Right renal pelvis (tissue), 4 donors: ENCODE measurements around the gene EXOC2. TPM values are rescaled to one million over a fixed set of nuclear protein-coding genes. Genes with fewer than 3 reads are reported as not detected.

ENCODE experiments used
- DNase-seq, 4 donors: peaks; one replicate each; pipeline ENCODE4 v3.0.0-alpha.2; 2013; ENCODE audit warnings: low read depth in 4 of 4, low spot score in 3 of 4, missing footprints in 1 of 4
- polyA plus RNA-seq, 4 donors: library from polyadenylated mRNA; unstranded; fragments of 120-200 nt; gene quantifications; one replicate each; pipeline ENCODE4 v1.2.1, GENCODE V29; 2013; ENCODE audit not compliant: insufficient read length in 4 of 4

EXOC2 gene
- polyA plus RNA-seq, 4 donors, result 22.3 to 26.1 (median 24.8) TPM

DNA sequence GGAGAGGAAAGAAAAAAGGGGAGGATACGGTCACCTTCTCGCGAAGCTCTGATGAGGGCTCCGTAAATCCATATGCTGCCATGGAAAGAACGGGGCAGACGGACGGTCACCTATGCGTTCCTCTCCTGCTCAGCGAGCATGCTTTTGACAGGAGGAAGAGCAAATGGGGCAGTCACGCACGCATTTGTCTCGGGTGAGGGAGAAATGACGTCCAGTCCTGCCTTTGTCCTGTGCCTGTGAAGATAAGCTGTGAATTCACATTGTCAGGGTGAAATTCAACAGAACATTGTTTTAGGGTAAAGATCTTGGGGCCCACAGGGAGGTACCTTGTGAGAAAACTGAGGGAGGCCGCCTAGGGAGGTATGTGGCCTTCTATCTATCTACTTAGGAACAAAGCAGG lies 217.6 kb downstream of the EXOC2 start:
- no peak for DNase-seq

GRCh38 chr6:474453-475185 lies 218.3 kb downstream of the EXOC2 start:
- no peak for DNase-seq

GRCh38 chr6:473768-474452 lies 219.0 kb downstream of the EXOC2 start:
- DNase-seq, result no peak

DNA sequence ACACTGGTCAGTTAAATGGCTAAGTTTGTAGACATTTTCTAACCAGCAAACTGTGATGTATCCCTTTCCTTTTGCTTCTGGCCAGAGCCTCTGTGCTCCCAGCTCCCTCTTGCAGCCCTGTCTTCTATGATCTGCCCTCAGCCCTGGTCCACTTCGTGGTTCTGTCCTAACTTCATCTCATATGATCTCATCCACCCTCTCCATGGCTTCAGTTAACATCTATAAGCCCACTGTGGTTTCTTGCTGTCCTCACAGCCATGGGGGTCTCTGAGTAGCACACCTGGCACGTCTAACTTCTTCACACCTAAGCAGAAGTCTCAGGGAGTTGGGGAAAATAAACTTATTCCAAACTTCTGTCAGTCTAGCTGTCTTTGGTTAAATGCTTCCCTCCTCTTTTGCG lies 219.6 kb downstream of the EXOC2 start:
- DNase-seq, result no peak

- no peak for DNase-seq
Observed at GRCh38 chr6:470901-471448, 222.0 kb downstream of the EXOC2 start.

DNA sequence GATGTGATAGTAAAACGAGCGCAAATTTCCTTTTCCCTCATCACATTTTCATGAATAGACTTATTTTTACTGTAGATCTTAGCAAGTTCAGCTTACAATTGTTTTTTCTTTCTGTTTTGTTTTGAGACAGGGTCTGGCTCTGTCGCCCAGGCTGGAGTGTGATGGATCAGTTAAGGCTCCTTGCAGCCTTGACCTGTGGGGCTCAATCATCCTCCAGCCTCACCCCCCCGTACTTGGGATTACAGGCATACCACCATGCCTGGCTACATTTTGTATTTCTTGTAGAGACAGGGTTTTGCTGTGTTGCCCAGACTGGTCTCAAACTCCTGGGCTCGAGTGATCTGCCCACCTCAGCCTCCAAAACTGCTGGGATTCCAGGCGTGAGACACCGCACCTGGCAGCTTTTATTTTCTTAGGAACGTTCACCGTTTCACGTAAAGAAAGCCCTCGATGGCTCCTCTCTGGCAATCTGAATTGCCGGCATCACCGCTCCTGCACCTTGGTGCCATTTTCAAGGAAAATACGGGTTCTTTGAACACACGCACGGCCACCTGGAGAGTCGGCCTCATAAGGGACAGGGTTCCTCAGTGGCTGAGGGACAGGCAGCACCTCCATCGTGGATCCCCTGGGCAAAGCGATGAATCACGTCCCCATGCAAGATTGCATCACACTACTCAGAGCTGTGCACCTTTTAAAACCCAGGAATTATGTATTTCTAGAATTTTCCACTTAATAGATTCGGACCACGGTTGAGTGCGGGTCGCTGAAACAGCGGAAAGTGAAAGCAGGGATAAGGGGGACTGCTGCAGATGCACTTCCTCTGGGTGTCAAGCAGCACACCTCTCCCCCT lies 222.7 kb downstream of the EXOC2 start:
- DNase-seq, result no peak

DNA sequence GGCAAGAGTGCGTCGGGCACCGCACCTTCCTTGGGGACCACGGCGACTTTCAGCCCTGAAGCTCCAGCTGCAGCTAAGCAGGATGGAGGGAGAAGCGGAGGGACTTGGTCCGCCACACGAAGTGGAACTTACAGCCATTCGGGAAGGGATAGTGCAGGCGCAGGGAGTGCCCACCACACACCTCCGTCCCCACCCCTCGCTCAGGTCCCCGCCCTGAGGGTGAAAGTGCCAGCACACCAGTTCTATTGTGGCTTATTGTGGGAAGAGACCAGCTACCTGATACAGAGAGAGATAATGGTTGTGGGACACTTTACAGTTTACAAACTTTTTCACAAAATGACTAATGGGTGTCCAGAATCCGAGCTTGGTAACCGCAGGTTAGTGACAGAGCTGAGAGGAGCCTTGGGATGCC lies 225.3 kb downstream of the EXOC2 start:
- no peak for DNase-seq

GRCh38 chr6:467111-467510 lies 225.8 kb downstream of the EXOC2 start:
- no peak for DNase-seq

DNA sequence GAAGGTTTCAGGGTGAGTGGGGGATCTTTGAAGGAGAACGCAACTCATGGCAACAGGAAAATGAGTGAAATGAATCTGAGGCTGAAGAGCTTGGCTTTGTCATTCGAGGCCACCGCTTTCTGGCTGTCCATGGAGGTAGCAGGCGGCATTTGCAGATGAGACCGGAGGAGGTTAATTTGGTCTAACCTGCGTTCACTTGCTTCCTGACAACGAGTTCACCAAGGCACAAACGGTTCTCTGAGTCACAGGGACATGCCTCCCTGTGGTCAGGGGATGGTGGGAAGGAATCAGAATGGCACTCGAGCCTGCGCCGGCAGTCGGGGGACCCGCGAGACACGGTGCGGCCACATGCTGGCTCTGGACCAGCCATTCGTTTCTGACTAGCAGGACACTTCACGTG lies 226.4 kb downstream of the EXOC2 start:
- no peak for DNase-seq

DNA sequence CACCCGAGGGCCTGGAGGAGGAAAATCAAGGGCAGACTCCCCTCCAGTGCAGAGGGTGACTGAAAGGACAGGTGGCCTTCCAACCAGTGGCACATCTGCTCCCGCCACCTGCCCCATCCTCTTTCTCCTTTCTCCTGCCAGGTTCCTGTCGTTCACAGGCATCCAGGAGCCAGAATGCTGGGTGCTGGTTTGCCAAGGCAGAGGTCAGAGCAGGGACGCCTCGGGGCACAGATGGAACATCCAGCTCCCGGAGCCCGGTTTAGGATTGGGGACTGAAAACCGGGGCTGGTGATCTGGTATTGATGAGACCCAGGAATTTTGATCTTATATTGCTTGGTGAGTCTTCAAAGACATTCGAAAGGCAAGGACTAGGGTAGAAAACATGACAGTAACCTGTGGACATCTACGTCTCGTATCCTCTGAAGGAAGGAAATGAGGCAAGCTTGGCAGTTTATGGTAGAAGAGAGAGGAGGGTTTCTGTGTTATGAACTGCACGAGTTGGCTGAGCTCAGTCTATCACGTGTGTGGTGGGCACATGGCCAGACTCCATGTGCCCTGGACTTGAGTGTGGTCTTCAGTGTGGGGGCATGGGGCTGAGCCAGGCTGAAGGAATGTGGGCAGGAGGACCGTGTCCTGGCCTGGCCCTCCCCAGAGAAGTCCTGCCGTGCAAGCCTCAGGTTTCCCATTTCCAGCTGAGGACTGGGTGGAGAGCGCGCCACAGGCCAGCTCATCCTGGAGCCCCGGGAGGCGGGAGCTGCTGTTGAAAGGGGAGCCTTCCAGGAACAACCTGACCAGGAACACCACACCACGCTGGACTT lies 227.2 kb downstream of the EXOC2 start:
- DNase-seq, result no peak

DNA sequence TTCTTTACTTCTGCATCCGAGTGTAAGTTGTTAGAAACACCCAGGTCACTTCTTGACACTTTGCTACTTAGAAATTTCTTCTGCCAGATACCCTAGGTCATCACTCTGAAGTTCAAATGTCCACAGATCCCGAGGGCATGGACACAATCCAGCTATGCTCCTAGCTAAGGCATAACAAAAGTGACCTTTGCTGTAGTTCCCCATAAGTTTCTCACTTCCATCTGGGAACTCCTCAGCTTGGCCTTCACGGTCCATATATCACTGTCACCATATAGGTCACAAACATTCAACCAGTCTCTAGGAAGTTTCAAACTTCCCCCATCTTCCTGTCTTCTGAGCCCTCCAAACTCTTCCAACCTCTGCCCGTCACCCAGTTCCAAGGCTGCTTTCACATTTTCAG lies 236.1 kb downstream of the EXOC2 start:
- DNase-seq, result no peak

- DNase-seq, result no peak
Observed at GRCh38 chr6:456358-456867, 236.5 kb downstream of the EXOC2 start.

DNA sequence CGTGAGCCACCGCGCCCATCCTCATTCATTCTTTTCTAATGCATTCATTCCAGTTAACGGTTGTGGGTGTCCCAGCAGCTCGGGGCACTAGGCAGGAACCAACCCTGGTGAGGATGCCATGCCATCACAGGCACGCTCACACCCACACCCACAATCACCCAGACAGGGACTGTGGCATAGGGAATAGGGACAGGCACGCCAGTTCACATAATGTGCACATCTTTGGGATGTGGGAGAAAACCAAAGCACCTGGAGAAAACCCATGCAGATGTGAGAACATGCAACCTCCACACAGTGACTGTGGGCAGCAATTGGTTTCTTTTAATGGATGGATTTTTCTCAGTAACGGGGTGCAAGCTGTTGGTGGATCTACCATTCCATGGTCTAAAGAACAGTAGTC lies 237.1 kb downstream of the EXOC2 start:
- no peak for DNase-seq

GRCh38 chr6:455006-455585 lies 237.8 kb downstream of the EXOC2 start:
- DNase-seq, result no peak

- no peak for DNase-seq
Observed at GRCh38 chr6:454148-454991, 238.6 kb downstream of the EXOC2 start.

GRCh38 chr6:453152-453551 lies 239.8 kb downstream of the EXOC2 start:
- DNase-seq, result no peak

DNA sequence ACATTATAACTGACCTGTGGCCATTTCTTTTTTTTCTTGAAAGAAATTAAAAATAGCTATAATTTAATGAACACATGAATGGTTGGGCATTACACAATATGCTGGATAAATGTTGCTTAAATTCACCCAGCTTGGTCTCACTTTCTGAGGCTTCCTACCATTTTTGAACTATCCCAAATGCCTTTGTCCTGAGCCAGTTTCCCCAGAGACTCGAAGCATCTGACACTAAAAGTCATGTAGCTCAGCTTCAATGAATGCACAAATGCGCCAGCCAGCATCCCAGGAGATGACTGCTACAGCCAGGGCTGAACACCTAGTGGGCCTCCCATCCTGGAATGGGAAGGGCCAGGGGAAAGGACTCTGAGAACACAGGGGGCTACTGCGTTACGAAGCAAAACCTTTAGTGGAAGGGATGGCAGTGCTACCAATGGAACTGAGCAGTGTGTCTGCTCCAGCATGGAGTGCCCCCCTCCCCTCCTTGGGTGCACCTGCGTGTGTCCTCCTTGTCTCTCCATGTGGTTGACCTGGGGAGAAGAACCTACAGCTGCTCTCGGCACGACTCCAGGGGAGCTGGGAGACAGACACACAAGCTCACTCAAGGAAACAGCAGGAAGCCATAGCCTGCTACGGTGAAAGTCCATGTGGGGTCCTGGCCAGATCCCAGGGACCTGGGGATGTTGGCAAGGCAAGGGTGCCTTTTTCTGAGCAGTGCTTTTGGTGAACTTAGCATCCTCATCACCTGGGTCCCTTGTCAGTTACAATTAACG lies 240.5 kb downstream of the EXOC2 start:
- no peak for DNase-seq

DNA sequence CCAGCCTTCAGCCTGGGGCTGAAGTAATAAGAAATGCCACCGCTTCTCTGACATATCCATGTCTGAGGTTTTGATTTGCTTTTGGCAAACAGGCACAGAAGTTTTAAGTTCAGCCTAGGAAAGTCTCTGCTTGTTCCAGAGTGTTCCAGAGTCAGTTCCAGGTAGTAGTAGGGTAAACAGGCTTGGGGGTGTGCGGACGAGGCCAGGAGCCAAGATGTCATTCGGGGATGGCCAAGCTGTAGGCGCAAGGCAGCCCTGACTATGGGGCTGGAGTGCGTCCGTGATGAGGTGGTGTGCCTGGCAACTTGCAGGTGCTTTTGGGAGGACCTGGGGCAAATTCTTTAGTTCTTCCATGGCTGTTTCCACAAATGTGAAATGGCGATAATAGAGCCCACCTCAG lies 241.1 kb downstream of the EXOC2 start:
- DNase-seq, result no peak
